Activated CD4-positive, alpha-beta T cell treated with anti-CD3 and anti-CD28 coated beads, Interleukin-2, Interleukin-4, amounts not matched to agents 100 ng/mL and 50 ng/mL, durations not matched to agents 16 hours and 8 hours (primary cell): ENCODE results near the gene TMBIM1.

Experiments used
- DNase-seq: peaks from one replicate; pipeline ENCODE4 v3.0.0-alpha.2; 2020; ENCODE audit warnings: low spot score

Gene TMBIM1

DNA sequence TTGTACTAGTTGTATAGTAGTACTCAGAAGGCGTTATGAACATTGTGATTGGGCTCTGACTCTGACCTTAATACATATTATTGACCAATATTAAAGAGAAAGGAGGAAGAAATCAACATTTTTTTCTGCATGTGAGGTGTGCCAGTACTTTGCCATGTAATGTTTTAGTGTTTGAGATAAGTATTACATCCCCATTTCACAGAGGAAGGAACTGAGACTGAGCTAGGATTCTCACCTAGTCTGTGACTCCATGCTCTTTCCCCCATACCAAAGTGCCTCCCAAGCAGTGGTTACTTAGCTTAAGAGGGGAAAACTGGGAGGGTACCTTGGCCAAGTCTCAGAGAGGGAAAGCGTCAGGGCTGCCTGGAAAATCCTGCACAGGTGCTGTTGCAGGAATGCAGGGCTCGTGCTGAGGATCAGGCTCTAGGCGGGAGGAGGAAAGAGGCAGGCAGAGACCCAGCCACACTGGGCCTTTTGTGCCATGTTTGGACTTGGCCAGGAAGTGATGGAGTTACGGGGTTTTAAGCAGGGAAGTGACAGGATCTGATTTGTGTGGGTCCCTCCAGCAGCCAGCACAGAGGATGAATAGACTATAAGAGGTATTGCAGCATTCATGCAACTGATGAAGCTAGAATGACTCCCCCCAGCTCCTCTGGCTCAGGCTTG lies 20.3 kb downstream of the TMBIM1 start:
- DNase-seq = no peak

DNA sequence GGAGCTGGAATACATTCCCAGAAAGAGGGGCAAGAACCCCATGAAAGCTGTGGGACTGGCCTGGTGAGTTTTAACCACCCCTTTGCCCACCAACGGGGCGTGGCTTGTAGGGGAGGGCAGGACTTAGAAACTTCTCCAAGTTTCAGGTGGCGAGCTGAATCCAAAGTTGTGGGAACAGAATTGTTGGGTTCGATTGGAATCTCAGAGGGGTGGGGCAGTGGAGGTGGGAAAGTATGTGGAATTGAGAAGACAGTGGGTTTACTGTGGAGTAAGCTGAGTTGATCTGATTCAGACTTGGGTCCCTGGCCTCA lies 20.9 kb downstream of the TMBIM1 start:
- no peak for DNase-seq

DNA sequence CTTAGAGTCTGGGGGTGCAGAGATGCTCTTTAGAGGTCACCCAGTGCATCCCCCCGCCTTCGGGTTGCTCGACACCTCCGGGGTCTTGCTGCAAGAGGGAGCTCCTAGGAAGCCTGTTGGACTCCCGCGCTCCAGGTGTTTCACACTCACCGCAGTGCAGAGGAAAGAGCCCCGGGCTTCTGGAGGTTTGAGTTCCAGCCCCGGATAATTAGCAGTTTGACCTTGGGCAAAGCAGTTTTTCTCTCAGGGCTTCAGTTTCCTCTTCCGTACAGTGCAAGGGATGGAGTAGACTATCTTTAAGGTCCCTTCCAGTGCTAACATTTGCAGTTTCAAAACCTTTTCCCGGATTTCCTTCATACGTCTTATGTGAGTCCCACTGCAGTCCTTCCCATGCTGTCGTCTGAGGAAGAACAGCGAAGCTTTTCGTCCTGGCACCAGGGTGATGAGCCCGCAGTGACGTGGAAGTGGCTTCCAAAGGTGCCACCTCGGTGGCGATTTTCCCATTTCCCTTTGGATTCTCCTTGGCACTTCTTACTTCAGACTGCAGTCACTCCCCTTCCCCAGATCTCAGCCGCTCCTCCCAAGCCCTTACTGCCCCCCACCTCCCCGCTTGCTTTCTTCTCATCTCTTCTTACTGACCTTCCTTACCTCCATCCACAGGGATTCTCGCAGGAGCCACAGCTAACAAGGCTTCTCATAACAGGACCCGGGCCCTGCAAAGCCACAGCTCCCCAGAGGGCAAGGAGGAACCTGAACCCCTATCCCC lies 21.4 kb downstream of the TMBIM1 start:
- no peak for DNase-seq

DNA sequence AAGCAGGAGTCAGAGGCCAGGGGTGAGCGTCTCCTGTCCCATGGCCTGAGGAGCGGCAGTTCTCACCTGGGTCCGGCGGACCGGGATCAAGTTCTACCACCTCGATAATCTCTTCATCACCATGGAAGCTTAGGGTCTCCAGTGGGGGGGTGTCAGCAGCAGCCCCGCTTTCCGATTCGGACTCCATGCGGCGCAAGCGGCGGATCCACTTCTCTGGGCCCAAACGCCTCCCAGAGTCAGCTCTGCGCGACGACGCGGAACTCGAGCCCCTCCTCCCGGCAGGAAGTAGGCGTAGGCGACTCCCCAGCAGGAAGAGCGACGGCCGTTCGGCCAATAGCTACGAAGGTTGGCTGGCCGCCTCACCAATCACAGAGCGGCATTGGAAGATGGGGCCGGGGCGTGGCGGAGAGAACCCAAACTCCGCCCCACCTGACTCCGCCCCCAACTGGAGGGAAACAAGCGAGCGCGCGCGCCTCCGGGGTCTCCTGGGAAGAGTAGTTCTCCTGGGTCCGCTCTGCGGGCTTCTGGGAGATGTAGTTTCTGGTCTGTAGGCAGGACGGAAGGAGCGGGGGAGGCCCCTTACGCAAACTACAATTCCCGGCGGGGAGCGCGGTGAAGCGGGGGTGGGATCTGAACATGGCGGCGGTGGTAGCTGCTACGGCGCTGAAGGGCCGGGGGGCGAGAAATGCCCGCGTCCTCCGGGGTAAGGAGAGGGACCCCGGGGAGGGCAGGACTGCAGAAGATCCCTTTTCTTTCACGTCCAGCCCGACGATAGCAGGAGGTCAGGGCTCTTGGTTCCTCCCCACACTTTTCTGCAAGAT lies 22.2 kb downstream of the TMBIM1 start, which contains the start of the genes AAMP and PNKD:
TSS of gene AAMP (minus strand) at position 238 of the 821 bp plus-strand sequence. CDS start at position 187, 51 bp downstream.
TSS of gene PNKD (plus strand) at position 620 of the 821 bp plus-strand sequence. CDS start at position 637, 17 bp downstream.
- peak; percentile 100 for DNase-seq

DNA sequence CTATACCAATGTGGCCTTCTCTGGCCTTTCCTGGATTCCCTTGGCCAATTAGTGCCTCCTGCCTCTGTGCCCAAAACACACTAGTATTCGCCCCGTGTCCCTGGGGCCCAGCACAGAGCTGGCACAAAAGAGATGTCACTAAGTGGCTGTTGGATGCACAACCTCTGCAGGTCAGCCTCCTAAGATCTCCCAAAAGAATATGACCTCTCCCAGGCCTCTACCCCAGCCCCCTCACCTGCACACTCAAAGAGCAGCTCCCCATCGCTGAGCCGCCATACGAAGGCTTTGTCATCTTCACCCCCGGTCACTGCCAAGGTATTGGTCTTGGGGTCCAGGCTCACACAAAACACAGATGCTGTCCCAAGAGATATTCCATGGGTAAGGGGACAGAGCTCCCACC lies 25.0 kb downstream of the TMBIM1 start:
- DNase-seq = no peak

DNA sequence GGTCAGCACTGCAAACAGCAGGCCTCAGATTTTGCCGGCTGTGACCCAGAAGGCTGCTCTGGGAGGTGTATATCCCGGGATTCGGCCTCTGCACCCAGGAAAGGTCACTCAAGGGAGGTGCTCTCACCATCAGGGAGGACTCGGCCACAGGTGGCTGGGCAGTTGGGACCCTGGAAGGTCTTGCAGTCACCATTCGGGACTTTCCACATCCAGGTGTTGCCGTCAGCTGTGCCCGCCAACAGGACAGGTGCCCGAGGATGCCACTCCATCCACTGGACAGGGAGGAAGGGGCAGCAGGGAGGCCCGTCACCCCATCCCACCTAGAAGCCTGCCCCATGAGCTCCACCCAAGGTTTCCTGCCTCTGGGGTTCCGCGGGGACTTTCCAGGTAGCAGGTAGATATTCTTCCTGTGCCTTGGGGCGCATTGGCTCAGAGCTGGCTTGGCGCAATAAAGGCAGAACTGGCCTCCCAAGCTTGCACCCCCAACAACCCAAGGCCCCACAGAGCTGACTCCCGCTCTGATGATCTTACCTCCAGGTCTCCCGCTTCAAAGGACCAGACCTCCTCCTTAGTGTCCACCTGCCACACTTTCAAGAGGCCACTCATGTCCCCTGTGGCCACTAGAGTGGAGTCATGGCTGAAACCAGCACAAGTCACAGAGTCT lies 25.9 kb downstream of the TMBIM1 start:
- DNase-seq = no peak

DNA sequence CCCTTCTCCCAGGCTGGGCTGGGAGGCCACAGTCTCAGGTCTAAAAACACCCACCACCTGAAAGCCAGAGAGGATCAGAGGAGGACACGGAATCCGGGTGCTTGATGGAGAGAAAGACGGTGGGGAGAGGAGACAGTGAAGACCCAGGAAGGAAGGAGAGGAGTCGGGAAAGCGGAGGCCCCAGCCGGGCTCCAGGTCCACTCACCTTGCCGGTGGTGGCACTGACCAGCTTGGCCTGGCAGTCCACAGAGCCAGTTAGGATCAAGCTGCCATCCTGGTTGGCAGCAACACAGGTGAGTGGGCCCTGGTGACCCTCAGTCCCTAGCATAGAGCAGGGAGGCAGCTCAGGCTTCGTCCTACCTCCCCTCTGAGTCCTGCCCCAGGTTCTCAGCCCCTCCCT lies 26.7 kb downstream of the TMBIM1 start:
- no peak for DNase-seq

DNA sequence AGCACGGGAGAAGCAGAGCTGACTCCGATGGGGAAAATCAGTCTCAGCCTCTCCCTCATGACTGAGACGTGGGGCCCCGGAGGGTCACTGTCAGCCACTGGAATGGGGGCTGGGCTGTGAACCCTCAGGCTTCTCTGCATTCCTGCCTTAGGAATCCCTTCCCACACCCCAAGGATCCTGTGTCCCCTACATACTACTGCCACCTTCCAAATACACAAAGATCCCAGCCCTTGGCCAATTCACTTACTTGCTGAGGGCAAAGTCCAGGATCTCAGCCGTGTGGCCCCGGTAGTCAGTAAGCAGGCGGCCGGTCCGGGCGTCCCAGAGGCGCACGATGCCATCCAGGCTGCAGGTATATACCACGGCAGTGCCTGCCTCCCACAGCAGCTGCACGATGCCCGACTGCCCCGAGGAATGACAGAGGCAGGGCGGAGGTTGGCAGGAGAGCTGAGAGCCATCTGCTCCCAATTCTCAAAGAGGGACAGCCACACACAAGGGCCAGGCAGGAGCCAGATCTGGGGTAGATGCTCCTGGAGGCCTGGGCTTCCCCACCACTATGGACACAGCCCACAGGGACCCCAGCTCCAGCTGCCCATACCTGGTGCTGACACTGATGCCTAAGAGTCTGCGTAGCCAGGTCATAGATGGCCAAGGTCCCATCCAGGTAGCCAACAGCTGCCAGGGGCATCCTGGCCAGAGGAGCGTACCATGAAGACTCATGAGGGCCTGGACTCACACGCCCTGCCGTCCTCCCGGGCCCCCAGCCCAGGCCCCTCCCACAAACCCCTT lies 27.3 kb downstream of the TMBIM1 start:
- no peak for DNase-seq

DNA sequence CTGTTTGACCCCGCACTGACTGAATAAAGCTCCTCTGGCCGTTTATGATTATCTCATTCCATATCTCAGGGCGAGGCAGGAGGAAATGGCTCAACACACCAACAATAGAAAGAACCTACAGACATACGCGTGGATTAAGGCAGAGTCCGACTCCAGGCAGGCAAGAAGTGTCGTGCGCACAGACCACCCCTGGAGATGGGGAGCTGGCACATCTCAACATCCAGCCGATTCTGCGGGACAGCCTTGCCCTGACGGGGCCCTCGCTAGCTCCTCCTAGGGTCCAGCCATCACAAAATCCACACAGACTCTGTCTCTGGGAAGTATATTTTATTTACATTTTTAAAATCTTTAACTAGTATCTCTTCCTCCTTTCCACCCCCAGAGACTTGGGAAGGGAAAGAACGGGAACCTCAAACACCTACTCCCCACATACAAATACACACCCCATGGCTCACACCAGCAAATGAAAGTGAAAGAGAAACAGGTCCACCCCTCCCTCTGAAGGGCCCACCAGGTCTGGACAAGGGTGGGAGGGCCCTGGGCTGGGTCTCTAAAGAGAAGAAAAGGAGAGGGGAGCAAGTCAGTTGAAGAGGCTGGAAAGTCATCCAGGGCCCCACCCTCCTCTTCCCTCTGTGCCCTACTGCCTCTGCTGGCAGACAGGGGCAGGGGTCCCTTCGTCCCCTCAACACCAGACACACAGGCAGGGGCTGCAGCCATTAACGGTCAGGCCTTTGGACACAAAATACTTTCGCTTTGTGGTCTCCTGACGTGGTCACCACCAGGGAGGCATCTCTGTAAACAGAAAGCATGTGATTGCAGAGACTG lies 28.3 kb downstream of the TMBIM1 start:
- no peak for DNase-seq

DNA sequence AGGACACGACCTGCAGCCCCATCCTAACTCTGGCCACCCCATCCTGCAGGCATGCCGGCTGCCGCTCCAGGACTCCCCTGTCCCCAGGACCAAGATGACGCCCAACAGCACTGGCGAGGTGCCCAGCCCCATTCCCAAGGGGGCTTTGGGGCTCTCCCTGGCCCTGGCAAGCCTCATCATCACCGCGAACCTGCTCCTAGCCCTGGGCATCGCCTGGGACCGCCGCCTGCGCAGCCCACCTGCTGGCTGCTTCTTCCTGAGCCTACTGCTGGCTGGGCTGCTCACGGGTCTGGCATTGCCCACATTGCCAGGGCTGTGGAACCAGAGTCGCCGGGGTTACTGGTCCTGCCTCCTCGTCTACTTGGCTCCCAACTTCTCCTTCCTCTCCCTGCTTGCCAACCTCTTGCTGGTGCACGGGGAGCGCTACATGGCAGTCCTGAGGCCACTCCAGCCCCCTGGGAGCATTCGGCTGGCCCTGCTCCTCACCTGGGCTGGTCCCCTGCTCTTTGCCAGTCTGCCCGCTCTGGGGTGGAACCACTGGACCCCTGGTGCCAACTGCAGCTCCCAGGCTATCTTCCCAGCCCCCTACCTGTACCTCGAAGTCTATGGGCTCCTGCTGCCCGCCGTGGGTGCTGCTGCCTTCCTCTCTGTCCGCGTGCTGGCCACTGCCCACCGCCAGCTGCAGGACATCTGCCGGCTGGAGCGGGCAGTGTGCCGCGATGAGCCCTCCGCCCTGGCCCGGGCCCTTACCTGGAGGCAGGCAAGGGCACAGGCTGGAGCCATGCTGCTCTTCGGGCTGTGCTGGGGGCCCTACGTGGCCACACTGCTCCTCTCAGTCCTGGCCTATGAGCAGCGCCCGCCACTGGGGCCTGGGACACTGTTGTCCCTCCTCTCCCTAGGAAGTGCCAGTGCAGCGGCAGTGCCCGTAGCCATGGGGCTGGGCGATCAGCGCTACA lies 29.4 kb downstream of the TMBIM1 start:
- DNase-seq = no peak

DNA sequence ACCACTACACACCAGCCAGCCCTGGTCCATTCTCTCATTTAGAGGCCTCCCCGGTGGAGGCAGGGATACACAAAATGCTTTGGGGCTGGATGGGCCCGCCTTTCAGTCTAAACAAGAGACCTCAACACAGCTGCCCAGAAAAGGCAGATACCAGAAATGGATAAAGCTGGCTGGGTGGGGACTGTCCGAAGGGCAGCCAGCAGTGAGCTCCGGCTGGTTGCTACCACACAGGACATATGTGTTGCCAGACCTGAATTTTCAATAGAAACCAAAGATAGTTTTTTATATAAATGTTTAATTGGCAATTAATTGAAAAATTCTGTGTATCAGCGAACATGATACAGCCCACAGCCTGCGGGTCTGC lies 30.1 kb downstream of the TMBIM1 start:
- DNase-seq = no peak

DNA sequence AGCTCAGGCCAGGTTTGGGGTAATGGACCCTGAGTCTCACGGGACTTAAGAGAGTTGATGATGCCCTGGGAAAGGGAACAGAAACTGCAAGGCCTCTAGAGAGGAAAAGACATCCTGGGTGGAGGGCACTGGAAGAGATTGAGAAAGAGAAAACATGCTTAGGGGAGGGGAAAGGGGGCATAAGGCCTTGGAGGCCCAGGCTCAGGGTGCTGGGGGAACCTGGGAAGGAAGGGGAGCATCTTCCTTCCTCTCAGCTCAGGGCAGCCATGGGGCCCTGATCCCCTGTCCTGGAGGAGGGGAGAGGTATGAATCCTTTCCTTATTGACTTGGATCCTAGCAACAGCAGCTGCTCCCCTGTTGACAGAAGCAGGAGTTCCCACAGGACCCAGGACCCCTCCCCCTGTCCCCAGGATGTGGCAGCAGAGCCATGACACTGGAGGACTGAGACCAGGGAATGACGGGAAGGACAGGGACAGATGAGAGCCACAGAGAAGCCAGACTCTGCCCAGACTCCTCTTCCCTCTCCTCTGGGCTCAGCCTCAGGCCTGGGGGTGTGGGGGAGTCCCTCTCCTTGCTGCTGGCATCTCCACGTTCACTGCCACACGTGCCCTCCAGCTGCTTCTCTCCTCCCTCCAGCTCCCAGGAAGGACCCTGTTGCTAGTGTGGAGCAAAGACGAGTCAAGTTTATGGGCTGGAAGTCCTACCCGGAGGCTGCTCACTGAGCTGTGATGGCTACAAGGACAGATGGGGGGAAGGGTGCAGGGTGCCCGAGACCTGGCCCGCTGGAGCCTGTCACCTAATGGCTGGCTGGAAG lies 30.7 kb downstream of the TMBIM1 start:
- no peak for DNase-seq

DNA sequence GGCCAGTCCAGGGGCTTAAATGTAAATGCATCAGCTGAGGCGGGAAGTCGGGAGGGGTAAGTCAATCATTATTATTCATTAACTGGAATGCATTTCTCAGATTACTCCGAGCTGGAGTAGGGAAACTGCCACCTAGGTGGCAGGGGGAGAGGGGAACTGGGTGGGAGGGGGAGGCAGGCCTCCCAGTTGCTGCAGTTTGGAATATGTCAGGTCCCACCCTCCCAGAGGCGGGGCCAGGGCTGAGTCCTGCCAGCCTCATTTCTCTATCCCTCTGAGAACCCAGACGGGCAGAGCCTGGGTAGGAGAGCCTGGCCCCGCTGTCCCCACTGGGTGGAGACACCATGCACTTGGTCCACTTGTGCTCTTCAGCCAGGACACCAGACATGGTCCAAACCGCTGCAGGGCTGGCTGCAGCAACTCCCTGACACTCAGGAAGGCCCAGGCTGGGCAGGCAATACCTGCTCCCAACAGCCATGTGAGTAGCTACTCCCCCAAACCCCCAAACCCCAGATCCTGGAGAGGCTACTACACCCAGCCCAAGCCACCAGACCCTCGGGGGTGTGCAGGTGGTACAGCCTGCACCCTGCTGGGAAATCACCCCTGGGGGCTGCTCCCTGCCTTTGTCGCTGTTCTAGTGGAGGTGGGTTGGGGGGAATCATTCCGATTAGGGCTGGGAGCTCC lies 31.4 kb downstream of the TMBIM1 start, which contains the start of gene GPBAR1:
TSS of gene GPBAR1 (plus strand) at position 274 of the 681 bp plus-strand sequence. CDS start 1,710 bp downstream, outside the sequence.
- no peak for DNase-seq

DNA sequence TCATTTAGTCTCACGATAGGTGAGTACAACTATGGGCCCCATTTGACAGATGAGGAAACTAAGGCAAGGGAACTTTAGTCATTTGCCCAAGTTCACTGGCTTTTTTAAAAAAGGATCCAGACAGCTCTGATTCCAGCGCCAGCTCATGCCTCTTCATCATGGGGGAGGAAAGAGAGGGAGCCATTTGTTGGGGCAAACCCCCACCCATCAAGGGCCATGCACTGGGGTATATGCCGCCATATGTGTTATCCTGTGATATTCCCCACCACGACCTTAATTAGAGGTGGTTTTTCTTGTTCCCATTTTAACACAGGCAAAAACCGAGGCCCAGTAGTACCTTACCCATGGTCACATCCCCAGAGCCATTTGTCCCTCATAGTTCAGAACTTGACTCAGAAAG lies 32.1 kb downstream of the TMBIM1 start:
- no peak for DNase-seq

DNA sequence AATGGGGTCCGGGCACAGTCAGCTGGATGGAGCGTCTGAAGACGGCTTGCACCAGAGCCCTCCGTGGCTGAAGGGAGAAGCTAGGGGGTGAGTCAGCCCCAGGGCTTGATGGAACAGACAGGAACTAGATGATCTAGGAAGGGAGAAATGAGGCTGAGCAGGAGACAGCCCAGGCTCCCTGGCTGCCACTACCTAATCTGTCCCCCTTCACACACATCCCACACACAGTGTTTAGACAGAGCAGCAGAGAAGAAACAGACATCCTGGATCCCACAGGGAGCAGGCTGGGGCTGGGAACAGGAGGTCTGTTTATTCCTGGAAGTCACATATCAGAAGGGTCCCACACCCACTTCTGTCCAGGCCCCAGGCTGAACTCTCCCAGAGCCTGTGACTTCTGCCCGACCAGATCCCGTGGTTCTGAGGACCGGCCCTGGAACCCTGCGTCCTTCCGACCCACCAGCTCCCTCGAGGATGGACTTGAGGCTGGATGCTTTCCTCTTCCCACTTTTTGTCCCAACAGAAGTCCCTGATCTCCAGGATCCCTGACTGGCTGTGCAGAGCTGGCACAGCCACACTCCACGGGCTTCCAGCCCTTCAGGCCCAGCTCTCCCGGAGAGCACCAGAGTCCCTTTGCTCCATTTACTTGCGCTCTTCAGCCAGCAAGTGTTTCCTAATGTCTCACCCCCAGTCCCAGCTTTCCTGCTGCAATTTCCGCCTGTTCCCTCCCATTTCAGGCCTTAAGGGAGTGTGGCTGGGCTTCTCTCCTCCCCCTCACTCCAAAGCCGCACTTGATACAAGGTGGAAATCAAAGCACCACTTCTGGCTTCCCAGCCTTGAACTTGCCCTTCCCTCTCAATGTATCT lies 33.0 kb downstream of the TMBIM1 start:
- no peak for DNase-seq

DNA sequence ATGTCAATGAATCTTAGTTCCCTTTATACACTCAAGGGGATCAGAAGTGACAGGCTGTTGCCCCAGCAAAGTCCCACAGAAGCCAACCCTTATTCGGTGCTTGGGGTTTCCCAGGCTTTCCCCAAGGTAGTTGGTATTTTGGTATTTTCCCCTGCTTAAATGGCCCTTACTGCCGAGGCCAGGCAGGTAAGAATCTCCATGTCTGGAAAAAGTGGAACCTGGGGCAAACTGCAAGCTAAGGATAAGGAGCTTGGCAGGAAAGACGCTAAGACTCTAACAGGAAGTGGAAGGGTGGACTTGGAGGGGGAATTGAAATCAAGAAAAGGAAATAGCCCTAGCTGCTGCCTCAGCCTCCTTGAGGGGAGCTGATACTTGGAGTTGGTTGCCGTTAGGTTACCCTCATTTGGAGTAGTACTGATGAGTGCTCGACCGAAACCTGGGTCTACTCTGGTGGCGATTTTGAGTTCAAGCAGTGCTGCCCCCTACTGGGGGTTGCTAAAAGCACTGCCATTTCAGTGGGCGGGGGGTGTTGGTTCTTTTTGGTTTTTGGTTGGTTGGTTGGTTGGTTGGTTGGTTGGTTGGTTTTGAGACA lies 34.8 kb downstream of the TMBIM1 start:
- peak; percentile 71 for DNase-seq
